HepG2 (cell line): ENCODE data around the gene PCBD1. TPM values are rescaled to one million over a fixed set of nuclear protein-coding genes. Genes with fewer than 3 reads are reported as not detected.
A peak's percentile ranks its signal among the peaks of the same experiment; 100 is the strongest.

ENCODE experiments used
- ATF2 ChIP-seq: sonication (generic); formaldehyde crosslinking; IDR thresholded peaks from 2 replicates; pipeline ENCODE4 v1.4.0; 2020; ENCODE audit warnings: missing genetic modification reagents
- CREB3 ChIP-seq: sonication (generic); formaldehyde crosslinking; IDR thresholded peaks from 2 replicates; pipeline ENCODE4 v1.5.0; 2020; ENCODE audit warnings: missing genetic modification reagents
- DPF2 ChIP-seq: sonication (generic); formaldehyde crosslinking; IDR thresholded peaks from 2 replicates; pipeline ENCODE4 v1.4.0; 2020; ENCODE audit warnings: mild to moderate bottlenecking, low read depth, missing genetic modification reagents, borderline replicate concordance
- EED ChIP-seq: sonication (generic); formaldehyde crosslinking; IDR thresholded peaks from 2 replicates; pipeline ENCODE4 v1.5.0; 2020; ENCODE audit warnings: mild to moderate bottlenecking, missing genetic modification reagents
- ESRRA ChIP-seq: sonication (generic); formaldehyde crosslinking; IDR thresholded peaks from 2 replicates; pipeline ENCODE4 v1.5.1; 2020; ENCODE audit warnings: mild to moderate bottlenecking, low read depth, missing genetic modification reagents
- HDAC2 ChIP-seq: sonication (generic); formaldehyde crosslinking; IDR thresholded peaks from 2 replicates; pipeline ENCODE4 v1.4.0; 2020; ENCODE audit warnings: missing genetic modification reagents
- HMG20A ChIP-seq: IDR thresholded peaks from 2 replicates; pipeline ENCODE4 v1.6.1; 2016; ENCODE audit warnings: borderline replicate concordance
- RFX1 ChIP-seq: fragments of 450-650 bp; IDR thresholded peaks from 2 replicates; pipeline ENCODE4 v1.6.1; 2017
- SIX1 ChIP-seq: sonication (generic); formaldehyde crosslinking; IDR thresholded peaks from 2 replicates; pipeline ENCODE4 v1.4.0; 2020; ENCODE audit warnings: missing genetic modification reagents, borderline replicate concordance
- SOX6 ChIP-seq, 2 experiments: fragments of 450-650 bp in 1 of 2; sonication (generic) in 1 of 2; formaldehyde crosslinking in 1 of 2; IDR thresholded peaks; 2 replicates each; pipeline versions ENCODE4 v1.4.0 to v1.6.1; 2017 to 2020; ENCODE audit warnings: antibody characterized with exemption in 1 of 2, mild to moderate bottlenecking in 1 of 2, missing genetic modification reagents in 1 of 2
- TARDBP ChIP-seq: sonication (generic); formaldehyde crosslinking; IDR thresholded peaks from 2 replicates; pipeline ENCODE4 v1.8.0; 2022; ENCODE audit warnings: mild to moderate bottlenecking, missing genetic modification reagents
- YEATS4 ChIP-seq: sonication (generic); formaldehyde crosslinking; IDR thresholded peaks from 2 replicates; pipeline ENCODE4 v1.4.0; 2020; ENCODE audit warnings: missing genetic modification reagents, borderline replicate concordance
- ZBTB43 ChIP-seq: sonication (generic); formaldehyde crosslinking; conservative IDR thresholded peaks from 2 replicates; pipeline ENCODE4 v1.4.0; 2020; ENCODE audit warnings: missing genetic modification reagents
- ZBTB8A ChIP-seq: sonication (generic); formaldehyde crosslinking; IDR thresholded peaks from 2 replicates; pipeline ENCODE4 v1.4.0; 2020; ENCODE audit warnings: mild to moderate bottlenecking, low read depth, missing genetic modification reagents, borderline replicate concordance
- ZNF362 ChIP-seq: sonication (generic); formaldehyde crosslinking; IDR thresholded peaks from 2 replicates; pipeline ENCODE4 v1.4.0; 2020; ENCODE audit warnings: missing genetic modification reagents, mild to moderate bottlenecking, borderline replicate concordance
- ZNF484 ChIP-seq: sonication (generic); formaldehyde crosslinking; IDR thresholded peaks from 2 replicates; pipeline ENCODE4 v1.5.1; 2020; ENCODE audit warnings: mild to moderate bottlenecking, low read depth, missing genetic modification reagents, borderline replicate concordance
- ZNF614 ChIP-seq: IDR thresholded peaks from 2 replicates; pipeline ENCODE4 v1.6.1; 2018; ENCODE audit warnings: missing biosample characterization, missing genetic modification reagents, inconsistent platforms, borderline replicate concordance
- ZNF816 ChIP-seq: sonication (generic); formaldehyde crosslinking; IDR thresholded peaks from 2 replicates; pipeline ENCODE4 v1.8.0; 2022; ENCODE audit warnings: missing genetic modification reagents, mild to moderate bottlenecking, borderline replicate concordance
- ZNF878 ChIP-seq: sonication (generic); formaldehyde crosslinking; IDR thresholded peaks from 2 replicates; pipeline ENCODE4 v1.8.1; 2023; ENCODE audit warnings: mild to moderate bottlenecking, missing genetic modification reagents, moderate library complexity
- ZNF891 ChIP-seq: sonication (generic); formaldehyde crosslinking; IDR thresholded peaks from 2 replicates; pipeline ENCODE4 v1.5.0; 2020; ENCODE audit warnings: mild to moderate bottlenecking, missing genetic modification reagents
- polyA plus RNA-seq, 8 experiments: library from polyadenylated mRNA; depleted of rRNA in 3 of 8; stranded (reverse) in 7 of 8; unstranded in 1 of 8; fragments of >200 nt; fragmentation: Illumina TruSeq in 4 of 8; extraction: Trizol in 4 of 8; gene quantifications; 2 replicates each; pipeline versions ENCODE4 v1.2.1 to v1.2.3, GENCODE V29; 2011 to 2016; ENCODE audit warnings: low read depth in 4 of 8, missing spikeins in 1 of 8, mixed read lengths in 1 of 8; ENCODE audit not compliant: insufficient read depth in 1 of 8
- total RNA-seq, 5 experiments: library from RNA; depleted of rRNA; stranded (reverse); fragments of >200 nt; fragmentation: Illumina TruSeq; extraction: Trizol; gene quantifications; 2 replicates each; pipeline ENCODE4 v1.2.3, GENCODE V29; 2016; ENCODE audit warnings: low read depth in 1 of 5

PCBD1 gene
- total and polyA plus RNA-seq, 2 of the 13 experiments (the other 11 are each of a cell fraction or from before 2014, with no cell fraction given): 95.3 to 168 TPM

DNA sequence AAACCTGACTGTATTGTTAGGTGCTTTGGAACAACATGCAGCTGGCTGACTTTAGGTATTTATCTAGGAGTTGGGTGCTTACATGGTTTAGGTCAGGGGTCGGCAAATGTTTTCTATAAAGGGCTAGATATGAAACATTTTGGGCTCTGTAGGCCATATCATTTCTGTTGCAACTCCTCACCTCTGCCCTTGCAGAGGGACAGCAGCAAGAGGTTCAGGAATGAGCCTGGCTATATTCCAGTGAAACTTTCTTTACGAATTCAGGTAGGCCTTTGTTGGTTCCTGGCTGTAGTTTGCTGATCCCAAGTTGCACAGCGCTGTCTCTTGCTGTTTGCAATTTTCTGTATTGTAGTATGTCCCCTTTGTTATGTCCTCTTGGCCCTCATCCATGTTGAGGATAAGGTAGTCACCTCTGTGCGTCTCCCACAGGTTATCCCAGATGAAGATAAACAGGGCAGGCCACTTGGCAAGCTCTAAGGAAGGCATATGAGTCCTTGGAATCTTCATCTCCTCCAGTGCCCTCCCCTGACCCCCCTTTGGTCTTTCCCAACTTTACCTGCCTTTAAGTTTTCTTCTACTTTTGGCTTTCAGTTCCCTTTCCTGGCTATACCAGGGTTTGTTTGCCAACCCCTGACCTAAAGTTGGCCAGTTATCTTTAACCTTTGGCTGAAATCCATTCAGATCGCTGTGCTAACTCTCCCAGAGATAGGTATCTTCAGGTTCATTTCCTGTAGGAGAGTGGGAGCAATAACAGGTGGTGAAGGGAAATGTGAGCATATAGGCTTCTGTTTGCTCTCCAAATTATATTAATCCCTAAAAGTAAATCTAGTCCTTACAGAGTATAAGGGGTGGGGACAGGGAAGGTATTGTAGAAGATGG, 36.5 kb downstream of the PCBD1 start (continued):
- TF ChIP-seq ZNF614 (CRISPR knock-in tag): peak; percentile 62; the same call in 1 of the 2 replicates
- peak; percentile 50; the same call in 1 of the 2 replicates for TF ChIP-seq ZBTB43 (CRISPR knock-in tag)
- TF ChIP-seq TARDBP (CRISPR knock-in tag): peak; percentile 38; the same call in 1 of the 2 replicates
- TF ChIP-seq SIX1 (CRISPR knock-in tag): peak; percentile 37; the same call in 1 of the 2 replicates
- TF ChIP-seq ESRRA (CRISPR knock-in tag): peak; percentile 60; the same call in 1 of the 2 replicates
- no peak for TF ChIP-seq SOX6 (IDR thresholded peaks at IDR 0.05)
- peak; percentile 79; the same call in 1 of the 2 replicates for TF ChIP-seq SOX6 (CRISPR knock-in tag; IDR thresholded peaks at IDR 0.05)
- no peak for TF ChIP-seq ZNF816 (CRISPR knock-in tag)
- no peak for TF ChIP-seq ZBTB8A (CRISPR knock-in tag)
- TF ChIP-seq ZNF362 (CRISPR knock-in tag): 0 out of 2 replicates have a peak, but pooled peaks have one; percentile 66
- peak; percentile 71; the same call in 1 of the 2 replicates for TF ChIP-seq HDAC2
- TF ChIP-seq DPF2 (CRISPR knock-in tag): peak; percentile 66; the same call in 1 of the 2 replicates
- no peak for TF ChIP-seq ATF2 (CRISPR knock-in tag)
- TF ChIP-seq HMG20A: peak; percentile 30; the same call in 1 of the 2 replicates
- TF ChIP-seq CREB3: no peak
- no peak for TF ChIP-seq ZNF891 (CRISPR knock-in tag)
- TF ChIP-seq EED (CRISPR knock-in tag): no peak
- no peak for TF ChIP-seq ZNF484
- TF ChIP-seq RFX1: no peak
- TF ChIP-seq ZNF878: no peak
- 0 out of 2 replicates have a peak, but pooled peaks have one; percentile 41 for TF ChIP-seq YEATS4
